Measurements from ENCODE around the gene SLC5A11. TPM values are rescaled to one million over a fixed set of nuclear protein-coding genes. Genes with fewer than 3 reads are reported as not detected.

The SLC5A11 gene
- total and polyA plus RNA-seq, 11 donors = 0.75 TPM; not detected in 10

DNA sequence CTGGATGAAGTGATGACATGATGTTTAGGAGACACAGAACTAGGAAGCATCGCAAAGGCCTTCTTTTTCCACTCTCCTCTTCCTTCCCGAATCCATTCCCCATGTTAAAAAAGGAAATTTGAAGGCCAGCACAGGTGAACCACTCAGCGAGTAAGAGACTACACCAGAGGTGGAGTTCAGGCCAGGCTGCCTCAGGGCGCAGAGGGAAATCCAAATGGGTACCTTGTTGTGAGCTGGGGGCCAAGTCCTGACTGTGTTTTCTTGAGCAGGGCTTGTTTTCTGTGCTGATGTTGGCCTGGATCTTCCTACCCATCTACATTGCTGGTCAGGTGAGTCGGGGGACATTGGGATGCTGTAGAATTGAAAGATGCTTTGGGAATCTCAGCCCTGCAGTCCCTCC, 26.1 kb downstream of the SLC5A11 start:
- intact Hi-C loops (cut with DNase I) = no loop called here
- H3K4me1 ChIP-seq = no peaks in the 10 kb centered on the region
- no peaks in the 10 kb centered on the region for H3K27me3 ChIP-seq
- H3K36me3 ChIP-seq = no peaks in the 10 kb centered on the region
- H3K9me3 ChIP-seq = peaks cover 0 to 3% (median 0%) of the 10 kb centered on the region in 12 donors
- TF ChIP-seq, protein P1, sequence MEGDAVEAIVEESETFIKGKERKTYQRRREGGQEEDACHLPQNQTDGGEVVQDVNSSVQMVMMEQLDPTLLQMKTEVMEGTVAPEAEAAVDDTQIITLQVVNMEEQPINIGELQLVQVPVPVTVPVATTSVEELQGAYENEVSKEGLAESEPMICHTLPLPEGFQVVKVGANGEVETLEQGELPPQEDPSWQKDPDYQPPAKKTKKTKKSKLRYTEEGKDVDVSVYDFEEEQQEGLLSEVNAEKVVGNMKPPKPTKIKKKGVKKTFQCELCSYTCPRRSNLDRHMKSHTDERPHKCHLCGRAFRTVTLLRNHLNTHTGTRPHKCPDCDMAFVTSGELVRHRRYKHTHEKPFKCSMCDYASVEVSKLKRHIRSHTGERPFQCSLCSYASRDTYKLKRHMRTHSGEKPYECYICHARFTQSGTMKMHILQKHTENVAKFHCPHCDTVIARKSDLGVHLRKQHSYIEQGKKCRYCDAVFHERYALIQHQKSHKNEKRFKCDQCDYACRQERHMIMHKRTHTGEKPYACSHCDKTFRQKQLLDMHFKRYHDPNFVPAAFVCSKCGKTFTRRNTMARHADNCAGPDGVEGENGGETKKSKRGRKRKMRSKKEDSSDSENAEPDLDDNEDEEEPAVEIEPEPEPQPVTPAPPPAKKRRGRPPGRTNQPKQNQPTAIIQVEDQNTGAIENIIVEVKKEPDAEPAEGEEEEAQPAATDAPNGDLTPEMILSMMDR (IDR thresholded peaks at IDR 0.05) = no peak
- no peak for DNase-seq
- no peak overlapping the region for H3K4me3 ChIP-seq
- no peak for ATAC-seq
- 86 to 93% (median 92%) methylated on average over 5 of the region's 5 CpGs for WGBS, 4 donors
- H3K27ac ChIP-seq = no peak overlapping the region

DNA sequence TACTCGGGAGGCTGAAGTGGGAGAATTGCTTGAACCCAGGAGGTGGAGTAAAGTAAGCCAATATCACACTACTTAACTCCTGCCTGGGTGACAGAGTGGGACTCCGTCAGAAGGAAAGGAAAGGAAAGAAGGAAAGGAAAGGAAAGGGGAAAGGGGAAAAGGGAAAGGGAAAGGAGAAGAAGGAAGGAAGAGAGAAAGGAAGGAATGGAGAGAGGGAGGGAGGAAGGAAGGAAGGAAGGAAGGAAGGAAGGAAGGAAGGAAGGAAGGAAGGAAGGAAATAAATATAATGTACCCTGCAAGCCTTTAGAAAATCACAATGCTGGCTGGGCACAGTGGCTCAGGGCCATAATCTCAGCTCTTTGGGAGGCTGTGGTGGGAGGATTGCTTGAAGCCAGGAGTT, 27.3 kb downstream of the SLC5A11 start:
- no peaks in the 10 kb centered on the region for H3K27me3 ChIP-seq
- H3K27ac ChIP-seq = no peak overlapping the region
- H3K4me1 ChIP-seq = no peaks in the 10 kb centered on the region
- H3K36me3 ChIP-seq = no peaks in the 10 kb centered on the region
- TF ChIP-seq, protein P1 (IDR thresholded peaks at IDR 0.05) = no peak
- no peak for TF ChIP-seq POLR2A (IDR thresholded peaks at IDR 0.05)
- 60 to 73% (median 63%) methylated on average over 2 of the region's 2 CpGs for WGBS, 4 donors
- ATAC-seq = no peak
- no peaks in the 10 kb centered on the region for H3K9me3 ChIP-seq
- intact Hi-C loops (cut with DNase I) = no loop called here
- H3K4me3 ChIP-seq = no peak overlapping the region
- no peak for DNase-seq

GRCh38 chr16:24875466-24875865, 29.7 kb downstream of the SLC5A11 start:
- H3K4me1 ChIP-seq = no peaks in the 10 kb centered on the region
- intact Hi-C loops (cut with DNase I) = no loop called here
- no peak for ATAC-seq
- H3K27me3 ChIP-seq = no peaks in the 10 kb centered on the region
- H3K36me3 ChIP-seq = no peaks in the 10 kb centered on the region
- no peaks in the 10 kb centered on the region for H3K9me3 ChIP-seq
- TF ChIP-seq, protein P1 (IDR thresholded peaks at IDR 0.05) = no peak
- TF ChIP-seq POLR2A (IDR thresholded peaks at IDR 0.05) = no peak
- WGBS, 4 donors = 80 to 85% (median 84%) methylated on average over 9 to 10 of the region's 10 CpGs
- no peak overlapping the region for H3K4me3 ChIP-seq
- no peak for DNase-seq
- H3K27ac ChIP-seq = no peak overlapping the region

GRCh38 chr16:24876231-24876630, 30.5 kb downstream of the SLC5A11 start:
- Histone ChIP-seq H3K36me3 (no peaks in the 10 kb centered on the region), H3K9me3 (no peaks in the 10 kb centered on the region), H3K4me1 (no peaks in the 10 kb centered on the region), H3K27me3 (no peaks in the 10 kb centered on the region), H3K4me3 (no peak overlapping the region), H3K27ac (no peak overlapping the region)
- ATAC-seq (no peak), DNase-seq (no peak)
- TF ChIP-seq, protein P1 (IDR thresholded peaks at IDR 0.05) = no peak
- TF ChIP-seq POLR2A (IDR thresholded peaks at IDR 0.05) = no peak
- intact Hi-C loops (cut with DNase I) = no loop called here
- WGBS, 4 donors = 77 to 91% (median 88%) methylated on average over 5 of the region's 5 CpGs

Data from heart left ventricle (tissue), 16 donors.